8988T (cell line): ENCODE data around the gene LZTFL1.
A peak's percentile ranks its signal among the peaks of the same experiment; 100 is the strongest.

Experiments used
- DNase-seq: peaks from one replicate; pipeline ENCODE4 v3.0.0; 2011

Gene LZTFL1, protein sequence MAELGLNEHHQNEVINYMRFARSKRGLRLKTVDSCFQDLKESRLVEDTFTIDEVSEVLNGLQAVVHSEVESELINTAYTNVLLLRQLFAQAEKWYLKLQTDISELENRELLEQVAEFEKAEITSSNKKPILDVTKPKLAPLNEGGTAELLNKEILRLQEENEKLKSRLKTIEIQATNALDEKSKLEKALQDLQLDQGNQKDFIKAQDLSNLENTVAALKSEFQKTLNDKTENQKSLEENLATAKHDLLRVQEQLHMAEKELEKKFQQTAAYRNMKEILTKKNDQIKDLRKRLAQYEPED

GRCh38 chr3:45841757-45842491 is at the start of gene LZTFL1:
Gene LZTFL1 (minus strand): TSS chr3:45842119. CDS start chr3:45841991, 128 bp downstream.
- DNase-seq: peak; percentile 63

DNA sequence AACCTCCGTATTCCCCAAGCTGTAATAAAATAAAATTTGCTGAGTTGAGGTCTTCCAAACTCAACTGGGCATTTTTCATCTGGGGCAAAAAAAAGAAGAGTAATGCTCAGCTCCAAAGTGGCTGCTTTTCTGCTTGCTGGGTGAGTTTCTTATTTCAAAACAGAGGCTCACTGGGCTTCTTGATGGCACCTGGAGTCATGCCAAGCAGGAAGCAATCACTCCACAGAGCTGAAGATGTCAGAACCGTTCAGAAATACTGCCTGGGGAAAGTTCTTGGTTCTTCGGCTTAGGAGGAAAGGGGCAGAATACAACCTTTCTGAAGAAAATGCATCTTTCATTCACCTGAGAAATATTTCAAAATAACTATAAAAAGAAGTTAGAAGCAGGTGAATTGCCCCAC is 48.5 kb upstream of the LZTFL1 start:
- no peak for DNase-seq

GRCh38 chr3:45889337-45889736 is 47.4 kb upstream of the LZTFL1 start:
- DNase-seq: no peak

DNA sequence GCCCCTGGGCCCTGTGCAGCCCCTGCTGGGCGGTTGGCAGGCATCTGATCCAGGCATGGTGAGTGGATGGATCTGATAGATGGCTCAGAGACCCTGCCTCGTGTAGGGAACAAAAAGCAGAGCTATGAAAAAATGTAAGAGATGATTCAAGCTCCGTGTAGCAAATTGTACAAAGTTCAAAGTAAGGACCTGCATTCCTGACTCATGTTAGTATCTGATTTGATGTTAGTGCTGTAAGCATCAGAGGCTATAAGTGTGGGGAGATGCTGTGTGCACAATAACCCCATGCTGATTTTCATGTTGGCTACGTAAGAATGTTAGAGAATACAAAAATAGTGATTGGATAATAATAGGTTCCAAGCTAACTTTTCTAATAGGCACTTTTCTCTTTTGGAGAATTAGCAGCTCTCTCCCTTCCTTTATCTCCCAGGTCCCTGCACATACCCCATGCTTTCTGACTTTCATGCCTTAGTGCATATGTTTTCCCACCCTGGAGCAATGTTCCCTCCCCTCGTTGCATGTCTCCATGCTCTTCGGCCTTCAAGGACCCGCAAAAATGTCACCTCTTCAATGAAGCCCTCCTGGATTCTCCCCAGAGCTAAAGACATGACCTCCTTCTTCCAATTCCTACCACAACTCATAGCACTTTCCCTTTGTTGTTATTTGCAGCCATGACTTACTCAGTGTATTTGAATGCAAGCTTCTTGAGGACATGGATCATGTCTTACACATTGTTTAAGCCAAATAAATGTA is 46.0 kb upstream of the LZTFL1 start:
- no peak for DNase-seq

DNA sequence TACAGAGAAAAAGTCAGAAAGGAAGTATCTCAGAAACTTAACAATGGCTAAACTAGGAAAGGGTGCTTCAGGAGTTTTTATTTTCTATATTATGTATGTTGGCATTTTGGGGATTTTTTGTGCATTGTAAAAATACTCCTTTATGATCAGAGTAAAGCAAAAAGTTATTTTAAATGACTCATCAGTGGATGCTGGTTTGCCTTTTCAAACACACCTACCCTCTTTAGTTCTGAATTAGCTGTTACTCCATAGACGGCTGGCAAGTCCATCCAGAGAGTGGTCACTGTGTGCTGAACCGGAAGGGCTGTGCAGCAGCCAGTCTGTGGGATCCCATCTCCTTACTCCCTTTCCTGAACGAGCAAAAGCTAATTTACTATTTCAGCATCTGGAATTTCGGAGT is 45.4 kb upstream of the LZTFL1 start:
- DNase-seq: no peak

GRCh38 chr3:45885979-45886705 is 44.2 kb upstream of the LZTFL1 start, which contains the start of gene CCR9:
Gene CCR9 (plus strand): TSS chr3:45886543. CDS start chr3:45894934, 8,391 bp downstream.
- no peak for DNase-seq

- no peak for DNase-seq
These were observed 42.7 kb upstream of the LZTFL1 start for GRCh38 chr3:45884368-45885201.

GRCh38 chr3:45881078-45882022 is 39.4 kb upstream of the LZTFL1 start:
- DNase-seq: no peak

- DNase-seq: no peak
These were observed 38.8 kb upstream of the LZTFL1 start for GRCh38 chr3:45880725-45881077.

DNA sequence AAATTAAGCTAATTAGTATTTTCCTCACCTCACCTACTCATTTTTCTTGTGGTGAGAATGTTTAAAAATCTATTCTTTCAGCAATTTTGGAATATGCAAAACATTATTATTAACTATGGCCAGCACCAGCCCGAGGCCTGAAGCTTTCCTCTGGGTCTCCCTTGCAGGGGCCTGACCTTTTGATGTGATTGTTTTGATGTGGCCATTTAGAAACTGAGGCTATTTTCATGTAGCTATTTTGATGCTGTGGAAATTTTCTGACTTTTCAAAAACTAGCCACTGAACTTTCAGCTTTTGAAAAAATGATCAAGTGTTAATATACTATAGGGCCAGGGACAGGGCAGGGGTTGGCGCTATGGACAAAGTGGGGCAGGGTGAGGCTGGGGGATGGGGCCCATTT is 36.2 kb upstream of the LZTFL1 start:
- DNase-seq: no peak

- no peak for DNase-seq
These were observed 32.9 kb upstream of the LZTFL1 start for GRCh38 chr3:45874677-45875346.

GRCh38 chr3:45873638-45874037 is 31.7 kb upstream of the LZTFL1 start:
- no peak for DNase-seq

- DNase-seq: no peak
These were observed 31.1 kb upstream of the LZTFL1 start for GRCh38 chr3:45873036-45873435.

- DNase-seq: no peak
These were observed 30.6 kb upstream of the LZTFL1 start for GRCh38 chr3:45872569-45872968.

DNA sequence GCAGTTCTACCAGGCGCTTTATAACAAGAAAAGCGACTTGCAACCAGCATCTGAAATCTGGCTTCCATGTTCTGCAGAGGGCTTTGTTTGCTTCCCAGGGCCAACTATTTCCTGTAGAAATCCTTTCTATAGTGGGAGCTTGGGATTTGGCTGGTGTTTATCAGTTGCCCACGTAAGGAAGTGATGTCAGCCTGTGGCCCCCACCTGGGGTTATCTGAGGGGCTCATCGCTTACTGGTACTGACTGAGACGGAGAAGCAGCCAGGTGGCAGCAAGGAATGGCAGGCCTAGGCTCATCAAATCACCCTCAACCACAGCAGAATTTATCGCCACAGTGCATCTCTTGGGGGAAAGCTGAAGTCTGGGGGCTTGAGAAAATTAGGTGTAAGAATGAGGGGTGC is 29.9 kb upstream of the LZTFL1 start:
- DNase-seq: no peak

DNA sequence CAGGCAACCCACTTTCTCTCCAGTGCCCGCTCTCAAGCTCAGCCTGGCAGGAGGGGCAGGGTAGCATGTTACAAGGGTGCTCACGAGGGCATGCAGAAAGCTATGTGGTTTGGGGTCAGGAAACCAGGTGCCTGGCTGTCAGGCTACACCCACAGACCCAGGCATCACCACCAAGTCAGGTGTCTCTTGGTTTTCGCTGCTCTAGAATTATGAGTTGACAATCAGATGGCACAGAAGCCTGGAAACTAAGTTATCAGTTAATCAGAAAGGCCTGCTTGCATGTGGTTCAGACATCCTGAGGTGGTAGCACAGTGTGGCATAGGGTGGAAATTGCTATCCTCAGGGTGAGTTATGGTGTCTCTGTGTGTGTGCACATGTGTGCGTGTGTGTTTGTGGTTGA is 28.2 kb upstream of the LZTFL1 start:
- DNase-seq: no peak

DNA sequence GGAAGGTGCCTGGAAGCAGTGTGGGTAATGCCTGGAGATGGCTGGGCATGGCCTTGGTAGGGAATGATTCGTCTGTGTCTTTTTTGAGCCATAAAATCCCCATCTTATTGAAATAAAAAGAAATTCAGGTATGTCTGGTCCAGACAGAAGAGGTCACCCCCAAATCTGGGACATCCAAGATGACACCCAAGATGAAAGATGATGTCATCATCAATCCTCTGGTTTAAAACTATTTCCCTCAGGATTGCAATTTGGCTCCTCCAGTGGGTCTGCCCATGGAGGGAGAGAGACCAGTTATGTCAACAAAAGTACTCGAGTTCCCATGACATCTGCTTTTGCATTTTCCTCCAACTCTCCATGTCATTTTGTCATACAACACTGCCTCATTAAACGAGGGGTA is 27.7 kb upstream of the LZTFL1 start:
- DNase-seq: no peak

DNA sequence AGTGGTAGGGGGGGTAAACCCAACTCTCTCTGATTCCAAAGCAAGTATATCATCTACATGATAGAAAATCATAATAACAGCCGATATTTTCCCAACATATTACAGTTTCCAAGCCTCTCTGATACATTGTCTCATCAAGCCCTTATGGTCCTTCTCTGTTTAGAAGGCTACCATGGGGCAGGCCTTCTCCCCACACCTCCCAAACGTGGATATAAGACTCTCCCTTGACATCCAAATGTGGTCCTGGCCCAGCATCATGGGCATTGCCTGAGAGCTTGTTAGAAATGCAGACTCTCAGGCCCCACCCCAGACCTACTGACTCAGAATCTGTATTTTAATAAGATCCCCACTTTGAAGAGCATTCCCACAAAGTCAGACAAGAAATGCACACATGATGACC is 26.7 kb upstream of the LZTFL1 start:
- DNase-seq: no peak

GRCh38 chr3:45868213-45868612 is 26.3 kb upstream of the LZTFL1 start:
- no peak for DNase-seq

- DNase-seq: no peak
These were observed 23.6 kb upstream of the LZTFL1 start for GRCh38 chr3:45865563-45865962.
